ENCODE measurements around the gene LCE1F.

GRCh38 chr1:152739841-152740240 lies 35.1 kb upstream of the LCE1F start:
- no peak for TF ChIP-seq POLR2A (IDR thresholded peaks at IDR 0.05)
- TF ChIP-seq, protein P1, sequence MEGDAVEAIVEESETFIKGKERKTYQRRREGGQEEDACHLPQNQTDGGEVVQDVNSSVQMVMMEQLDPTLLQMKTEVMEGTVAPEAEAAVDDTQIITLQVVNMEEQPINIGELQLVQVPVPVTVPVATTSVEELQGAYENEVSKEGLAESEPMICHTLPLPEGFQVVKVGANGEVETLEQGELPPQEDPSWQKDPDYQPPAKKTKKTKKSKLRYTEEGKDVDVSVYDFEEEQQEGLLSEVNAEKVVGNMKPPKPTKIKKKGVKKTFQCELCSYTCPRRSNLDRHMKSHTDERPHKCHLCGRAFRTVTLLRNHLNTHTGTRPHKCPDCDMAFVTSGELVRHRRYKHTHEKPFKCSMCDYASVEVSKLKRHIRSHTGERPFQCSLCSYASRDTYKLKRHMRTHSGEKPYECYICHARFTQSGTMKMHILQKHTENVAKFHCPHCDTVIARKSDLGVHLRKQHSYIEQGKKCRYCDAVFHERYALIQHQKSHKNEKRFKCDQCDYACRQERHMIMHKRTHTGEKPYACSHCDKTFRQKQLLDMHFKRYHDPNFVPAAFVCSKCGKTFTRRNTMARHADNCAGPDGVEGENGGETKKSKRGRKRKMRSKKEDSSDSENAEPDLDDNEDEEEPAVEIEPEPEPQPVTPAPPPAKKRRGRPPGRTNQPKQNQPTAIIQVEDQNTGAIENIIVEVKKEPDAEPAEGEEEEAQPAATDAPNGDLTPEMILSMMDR (IDR thresholded peaks at IDR 0.05), result no peak
